ENCODE measurements around the gene SLC29A4.
"Not testable (repeated sequence)": the region's sequence is repeated elsewhere in the genome, so short reads cannot be mapped to it uniquely, and the experiment has no call there.

The SLC29A4 gene

DNA sequence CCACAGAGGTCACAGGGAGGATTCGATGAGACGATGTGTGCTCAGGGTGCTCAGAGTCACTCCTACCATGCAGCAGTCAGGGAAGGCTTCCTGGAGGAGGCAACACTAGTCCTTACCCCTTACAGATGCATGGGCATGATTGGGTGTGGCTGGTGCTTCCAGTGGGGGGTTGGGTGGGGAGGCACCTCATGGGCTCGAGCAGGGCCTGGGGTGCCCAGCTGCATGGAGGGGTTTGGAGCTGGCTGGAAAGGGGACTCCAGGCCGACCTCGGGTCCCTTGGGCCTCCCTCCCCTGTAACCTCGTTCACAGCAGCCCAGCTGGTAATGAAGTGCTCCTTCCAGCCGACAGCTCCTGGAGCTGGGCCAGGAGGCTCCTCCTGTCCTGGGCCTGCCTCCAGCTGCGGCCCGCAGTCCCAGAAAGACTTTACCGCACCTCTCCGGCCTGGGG, 7.7 kb upstream of the SLC29A4 start:
- not testable (repeated sequence) for DNase-seq

DNA sequence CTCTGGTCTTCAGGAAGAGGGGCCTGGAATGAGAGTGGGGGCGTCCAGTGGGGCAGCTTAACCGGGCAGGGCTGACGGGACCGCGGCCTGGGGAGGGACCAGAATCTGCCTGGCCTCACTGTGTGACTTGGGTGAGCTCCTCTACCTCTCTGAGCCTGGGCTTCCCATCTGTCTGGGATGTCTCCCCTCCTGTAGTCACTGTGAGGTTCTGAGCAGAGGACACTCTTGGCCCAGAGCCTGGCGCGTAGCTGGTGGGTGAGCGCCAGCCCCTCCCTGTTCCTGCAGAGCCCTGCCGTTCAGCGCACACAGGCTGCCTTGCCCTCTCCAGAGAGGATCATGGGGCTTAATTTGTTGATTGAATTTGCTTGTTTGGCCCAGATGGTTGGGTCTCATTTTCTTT, 7.2 kb upstream of the SLC29A4 start:
- not testable (repeated sequence) for DNase-seq

DNA sequence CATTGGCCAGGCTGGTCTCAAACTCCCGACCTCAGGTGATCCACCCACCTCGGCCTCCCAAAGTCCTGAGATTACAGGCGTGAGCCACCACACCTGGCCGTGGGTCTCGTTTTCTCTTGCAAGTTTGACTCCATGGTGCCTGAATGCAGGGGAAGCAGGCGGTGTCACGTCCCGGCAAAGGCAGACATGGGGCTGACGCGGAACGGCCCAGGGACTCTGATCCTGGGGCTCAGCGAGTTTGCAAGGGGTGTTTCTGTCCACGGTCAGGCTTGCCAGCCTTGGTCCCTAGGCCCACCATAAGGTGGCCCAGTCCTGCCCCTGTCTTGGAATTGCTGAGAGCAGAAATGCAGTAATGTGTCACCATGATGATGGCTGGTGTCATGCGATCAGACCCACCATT, 6.6 kb upstream of the SLC29A4 start:
- not testable (repeated sequence) for DNase-seq

DNA sequence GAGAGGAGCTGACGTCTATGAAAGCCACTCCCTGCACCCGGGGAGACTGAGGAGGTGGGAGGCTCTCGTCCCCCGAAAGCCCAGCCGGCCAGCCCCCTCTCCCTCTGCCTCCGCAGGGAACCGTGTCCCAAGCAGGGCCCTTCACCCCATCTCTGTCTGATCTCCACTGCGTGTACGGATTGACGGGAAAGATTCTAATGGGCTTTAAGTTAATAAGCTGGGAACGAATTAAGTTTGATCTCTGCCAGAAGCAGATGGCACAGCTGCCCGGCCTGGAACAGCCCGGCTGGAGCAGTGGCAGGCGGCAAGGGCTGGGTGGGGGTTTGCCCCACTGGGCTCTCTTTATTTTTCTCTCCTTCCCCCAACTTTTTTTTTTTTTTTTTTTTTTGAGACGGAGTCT, 6.1 kb upstream of the SLC29A4 start:
- no peak for DNase-seq

DNA sequence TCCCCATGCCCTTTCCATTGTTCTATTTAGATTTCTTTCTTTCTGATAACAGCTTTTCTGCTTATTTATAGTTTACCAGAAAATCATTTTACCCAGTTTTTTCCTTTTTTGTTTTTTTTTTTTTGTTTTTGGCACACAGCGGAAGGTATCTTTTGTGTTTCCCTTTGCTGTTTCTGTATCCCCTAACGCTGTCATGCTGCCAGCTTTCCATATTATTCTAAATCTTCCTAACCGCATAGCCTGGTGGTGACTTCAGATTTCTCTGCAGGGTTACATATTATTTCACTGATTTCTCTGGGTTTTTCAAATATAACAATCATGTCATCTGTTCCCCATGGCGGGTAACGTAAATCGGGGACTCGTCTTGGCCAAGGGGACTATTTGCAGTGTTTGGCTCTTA, 4.0 kb upstream of the SLC29A4 start:
- DNase-seq, result no peak

DNA sequence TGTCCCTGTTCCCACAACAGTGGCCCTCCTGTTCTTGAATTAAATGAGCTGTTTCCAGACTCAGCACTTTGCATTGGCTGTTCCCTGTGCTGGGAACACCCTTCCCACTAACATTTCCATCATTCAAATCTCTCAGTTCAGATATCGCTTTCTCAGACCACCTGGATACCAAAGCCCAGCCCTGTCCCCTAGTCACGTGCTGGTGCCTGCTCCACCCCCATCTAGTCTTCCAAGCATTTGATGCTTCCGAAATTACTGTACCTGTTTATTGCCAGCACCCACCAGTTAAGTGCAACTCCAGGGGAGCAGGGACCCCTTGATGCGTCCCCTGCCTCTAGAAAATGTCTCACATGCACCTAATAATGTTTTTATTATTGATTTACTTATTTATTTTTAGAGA, 3.0 kb upstream of the SLC29A4 start:
- DNase-seq, result no peak

DNA sequence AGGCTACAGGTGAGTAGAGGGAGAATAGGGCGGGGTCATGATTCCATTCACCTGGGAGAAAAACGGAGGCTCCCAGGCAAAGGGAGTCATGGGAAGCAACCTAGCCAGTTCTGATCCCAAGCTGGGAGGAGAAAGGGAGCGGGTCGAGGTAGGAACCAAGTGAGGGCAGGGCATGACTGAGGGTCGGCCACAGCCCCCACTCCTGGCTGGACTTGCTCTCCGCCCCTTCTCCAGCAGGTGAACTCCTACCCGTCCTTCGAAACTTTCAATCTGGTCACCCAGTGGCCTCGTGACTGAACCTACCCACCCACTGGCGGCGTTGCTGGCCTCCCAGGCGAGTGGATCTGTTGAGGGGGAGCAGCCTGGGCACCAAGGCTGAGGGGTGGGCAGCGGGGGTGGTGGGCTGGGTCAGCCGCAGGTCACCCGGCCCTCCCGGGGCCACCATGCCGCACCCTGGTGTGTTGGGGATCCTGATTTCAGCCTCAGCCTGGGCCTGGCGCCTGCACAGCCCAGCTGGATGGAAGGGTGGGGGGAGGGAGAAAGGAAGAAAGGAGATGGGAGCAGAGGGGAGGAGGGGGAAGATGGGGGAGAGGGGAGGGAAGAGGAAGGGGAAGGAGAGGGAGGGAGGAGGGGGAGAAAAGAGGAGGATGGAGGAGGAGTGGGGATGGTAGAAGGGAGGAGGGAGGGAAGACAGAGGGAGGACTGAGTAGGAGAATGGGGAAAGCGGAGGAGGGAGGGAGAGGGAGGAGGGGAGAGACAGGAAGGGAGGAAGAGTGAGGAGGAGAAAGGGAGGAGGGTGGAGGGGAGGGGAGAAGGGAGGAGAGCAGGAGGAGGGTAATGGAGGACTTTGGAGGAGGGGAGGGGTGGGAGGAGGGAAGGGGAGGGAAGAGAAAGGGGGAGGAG, 894 bp upstream of the SLC29A4 start:
- DNase-seq, result not testable (repeated sequence)

DNA sequence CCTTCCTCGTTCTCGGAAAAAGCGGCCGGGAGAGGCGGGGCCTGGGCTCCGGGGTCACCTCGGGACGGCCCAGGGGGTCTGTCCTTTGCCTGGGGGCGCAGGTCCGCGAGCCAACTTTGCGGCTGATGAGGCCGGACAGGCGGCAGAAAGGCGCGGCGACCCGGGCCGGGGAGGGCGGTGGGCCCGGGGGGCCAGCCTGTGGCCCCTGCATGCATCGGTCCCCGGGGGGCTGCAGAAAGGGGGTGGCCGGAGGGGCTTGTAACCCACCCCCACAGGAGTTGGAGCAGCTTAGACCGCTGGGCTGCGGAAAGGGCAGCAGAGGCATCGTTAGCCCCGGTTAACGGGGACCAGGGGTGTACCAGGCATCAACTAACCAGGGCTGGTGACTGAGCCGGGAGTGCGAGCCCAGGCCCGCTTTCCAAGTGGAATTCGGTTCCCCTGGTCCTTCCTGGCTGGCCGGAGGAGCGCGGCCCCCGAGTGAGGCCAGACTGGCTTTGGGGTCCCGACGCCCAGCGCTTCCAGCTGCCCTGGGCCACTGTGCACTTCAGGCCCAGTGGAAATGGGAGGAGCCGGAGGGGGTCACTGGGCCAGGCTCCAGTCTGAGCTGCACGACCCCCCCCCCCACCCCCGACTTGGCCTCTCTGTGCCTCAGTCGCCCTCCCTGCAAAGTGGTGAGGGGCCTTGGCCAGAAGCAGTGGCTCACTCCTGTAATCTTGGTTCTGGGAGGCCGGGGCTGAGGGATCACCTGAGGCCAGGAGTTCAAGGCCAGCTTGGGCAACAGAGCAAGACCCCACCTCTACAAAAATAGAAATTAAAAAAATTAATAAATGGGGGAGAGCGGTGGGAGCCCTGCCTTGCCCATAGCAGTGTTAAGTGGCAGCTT, 919 bp downstream of the SLC29A4 start:
- no peak for DNase-seq

DNA sequence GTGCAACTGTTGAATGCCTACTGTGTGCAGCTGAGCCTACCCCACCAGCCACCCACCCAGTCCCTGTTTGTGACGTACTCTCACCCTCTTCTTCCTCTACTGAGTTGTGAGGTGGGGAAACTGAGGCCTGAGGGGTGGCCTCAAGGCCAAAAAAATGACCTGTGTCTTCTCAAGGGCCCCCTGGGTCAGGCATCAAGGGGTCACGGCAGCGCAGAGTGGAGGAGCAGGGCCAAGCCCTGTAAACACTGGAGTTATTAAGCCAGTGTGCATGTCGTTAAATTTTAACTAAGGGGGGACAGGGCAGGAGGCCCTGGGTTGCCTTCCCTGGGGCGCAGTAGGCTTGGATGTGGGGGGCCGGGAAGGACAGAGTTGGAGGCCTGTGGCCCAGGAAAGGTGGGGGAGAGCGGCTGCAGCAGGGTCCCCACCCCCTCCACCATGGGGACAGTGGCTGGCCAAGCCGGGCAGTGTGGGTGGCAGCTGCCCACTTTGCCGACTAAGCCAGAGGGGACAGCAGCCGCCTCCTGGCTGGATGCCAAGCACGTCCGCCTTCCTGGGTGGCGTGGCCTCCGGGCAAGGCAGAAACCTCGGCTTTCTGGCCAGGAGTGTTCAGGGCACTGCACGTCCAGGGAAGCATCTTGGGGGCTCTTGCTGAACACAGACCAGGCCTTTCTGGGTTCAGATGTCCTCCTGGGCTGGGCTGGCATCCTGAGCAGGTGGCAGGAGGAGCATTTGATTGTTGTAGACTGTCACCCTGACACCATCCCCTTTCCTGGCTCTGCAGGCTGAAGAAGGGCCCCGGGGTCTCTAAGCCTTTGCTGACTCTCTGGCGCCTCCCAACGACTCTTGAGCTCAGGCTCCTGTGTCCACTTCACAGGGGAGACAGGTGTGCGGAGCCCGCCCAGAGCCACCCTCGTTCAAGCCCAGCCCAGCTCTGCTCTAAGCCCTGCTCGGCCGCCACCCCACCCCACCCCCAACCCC, 1.9 kb downstream of the SLC29A4 start:
- peak; percentile 44 for DNase-seq

DNA sequence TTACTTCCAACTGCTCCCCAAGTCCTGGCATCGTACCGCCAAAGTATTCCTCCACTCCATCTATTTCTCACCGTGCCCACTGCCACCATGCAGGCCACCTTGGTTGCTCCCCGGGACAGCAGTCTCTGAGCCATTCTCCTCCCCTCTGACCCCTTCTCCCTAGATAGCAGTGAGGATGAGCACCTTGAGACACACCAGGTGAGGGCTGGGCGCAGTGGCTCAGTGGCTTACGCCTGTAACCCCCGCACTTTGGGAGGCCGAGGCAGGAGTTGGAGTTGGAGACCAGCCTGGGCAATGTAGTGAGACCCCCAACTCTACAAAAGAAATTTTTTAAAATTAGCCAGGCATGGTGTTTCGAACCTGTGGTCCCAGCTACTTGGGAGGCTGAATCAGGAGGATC, 4.2 kb downstream of the SLC29A4 start:
- DNase-seq, result no peak

DNA sequence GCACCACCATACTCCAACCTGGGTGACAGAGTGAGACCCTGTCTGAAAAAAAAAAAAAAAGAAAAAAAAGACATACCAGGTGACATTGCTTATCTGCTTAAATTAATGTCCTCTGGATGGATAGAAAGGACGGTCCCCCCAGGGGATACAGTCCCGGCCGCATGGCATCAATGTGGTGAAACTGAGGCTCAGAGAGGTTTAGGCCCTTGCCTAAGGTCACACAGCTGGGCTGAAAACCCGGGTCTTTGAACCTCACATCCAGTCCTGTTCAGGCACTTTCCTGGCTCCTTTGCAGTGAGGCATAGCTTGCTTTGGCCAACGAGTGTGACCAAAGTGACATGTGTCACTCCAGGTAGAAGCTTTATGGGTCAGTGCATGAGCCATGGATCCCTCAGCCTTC, 4.6 kb downstream of the SLC29A4 start:
- not testable (repeated sequence) for DNase-seq

DNA sequence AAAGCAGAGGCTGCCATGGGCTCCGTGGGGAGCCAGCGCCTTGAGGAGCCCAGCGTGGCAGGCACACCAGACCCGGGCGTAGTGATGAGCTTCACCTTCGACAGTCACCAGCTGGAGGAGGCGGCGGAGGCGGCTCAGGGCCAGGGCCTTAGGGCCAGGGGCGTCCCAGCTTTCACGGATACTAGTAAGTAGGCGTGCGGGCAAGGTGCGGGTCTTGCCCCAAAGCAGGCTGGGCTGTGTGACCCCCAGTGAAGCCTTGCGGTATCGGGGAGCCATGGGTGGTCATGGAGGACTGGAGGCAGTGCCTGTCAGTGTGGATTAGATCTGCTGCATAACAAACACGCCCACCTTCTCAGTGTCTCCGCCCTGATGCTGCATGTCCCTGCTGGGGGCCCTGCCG, 5.1 kb downstream of the SLC29A4 start:
- no peak for DNase-seq

DNA sequence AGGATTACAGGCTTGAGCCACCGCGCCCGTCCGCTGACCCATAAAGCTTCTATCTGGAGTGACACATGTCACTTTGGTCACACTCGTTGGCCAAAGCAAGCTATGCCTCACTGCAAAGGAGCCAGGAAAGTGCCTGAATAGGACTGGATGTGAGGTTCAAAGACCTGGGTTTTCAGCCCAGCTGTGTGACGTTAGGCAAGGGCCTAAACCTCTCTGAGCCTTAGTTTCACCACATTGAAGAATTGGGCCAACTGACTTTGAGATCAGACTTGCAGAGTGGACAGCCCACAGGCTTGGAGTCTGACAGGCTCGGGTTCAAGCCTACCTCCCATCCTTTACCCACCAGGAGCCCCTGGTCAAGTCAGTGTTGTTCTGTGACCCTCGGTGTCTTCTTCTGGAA, 5.8 kb downstream of the SLC29A4 start:
- not testable (repeated sequence) for DNase-seq

DNA sequence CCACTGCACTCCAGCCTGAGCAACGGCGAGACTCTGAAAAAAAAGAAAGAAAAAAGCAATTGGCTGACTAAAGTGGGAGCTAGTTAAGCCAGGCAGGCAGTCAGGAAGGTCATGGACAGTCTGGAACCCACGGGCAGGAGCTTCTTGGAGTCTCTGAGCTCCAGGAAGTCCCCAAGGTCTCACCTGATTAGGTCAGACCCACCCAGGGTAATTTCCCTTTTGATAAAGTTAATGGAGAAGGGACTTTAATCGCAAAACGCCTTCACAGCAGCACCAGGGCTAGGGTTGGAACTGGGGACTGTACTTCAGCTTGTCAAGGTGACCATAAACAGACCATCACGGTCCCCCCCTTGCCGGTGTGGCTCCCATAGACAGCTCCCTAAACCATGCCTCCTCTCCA, 6.6 kb downstream of the SLC29A4 start:
- no peak for DNase-seq

DNA sequence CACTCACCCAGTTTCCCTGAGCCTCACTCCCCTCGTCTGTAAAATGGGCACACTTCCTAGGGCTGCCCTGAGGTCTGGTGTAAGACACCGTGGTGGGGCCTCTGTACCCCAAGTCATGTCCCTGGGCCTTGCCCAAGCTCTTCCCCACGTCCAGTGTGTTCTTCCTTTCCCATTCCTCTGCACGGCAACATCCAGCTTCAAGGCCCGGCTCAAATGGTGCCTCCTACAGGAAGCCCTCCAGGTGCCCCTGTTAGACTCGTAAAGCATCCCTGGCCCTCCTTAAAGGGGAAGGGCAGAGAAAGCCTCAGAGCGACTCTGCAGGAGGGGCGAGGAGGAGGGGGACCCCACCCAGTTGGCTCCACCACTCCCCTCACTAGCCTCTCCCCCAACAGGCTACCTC, 8.6 kb downstream of the SLC29A4 start:
- DNase-seq, result no peak

DNA sequence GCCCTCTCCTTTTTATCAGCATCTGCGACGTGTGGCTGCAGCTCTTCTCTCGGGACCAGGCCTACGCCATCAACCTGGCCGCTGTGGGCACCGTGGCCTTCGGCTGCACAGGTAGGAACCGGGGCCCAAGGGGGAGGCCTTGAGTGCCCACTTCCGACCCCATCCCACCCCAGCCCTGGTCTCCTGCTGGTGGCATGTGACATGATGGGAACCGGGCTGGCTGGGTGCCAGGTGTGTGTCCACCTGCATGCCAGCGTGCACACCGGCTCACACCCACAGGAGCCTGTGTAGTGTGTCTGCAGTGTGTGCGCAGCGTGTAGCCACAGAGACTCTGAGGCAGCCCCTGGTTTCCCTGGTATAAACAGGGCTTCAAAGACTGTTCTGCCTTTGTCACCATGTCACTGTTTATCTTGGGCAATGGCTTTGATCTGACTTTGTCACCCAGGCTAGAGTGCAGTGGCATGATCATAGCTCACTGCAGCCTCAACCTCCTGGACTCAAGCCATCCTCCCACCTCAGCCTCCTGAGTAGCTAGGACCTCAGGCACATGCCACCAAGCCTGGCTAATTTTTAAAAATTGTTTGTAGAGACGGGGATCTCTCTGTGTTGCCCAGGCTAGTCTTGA, 9.1 kb downstream of the SLC29A4 start:
- not testable (repeated sequence) for DNase-seq

DNA sequence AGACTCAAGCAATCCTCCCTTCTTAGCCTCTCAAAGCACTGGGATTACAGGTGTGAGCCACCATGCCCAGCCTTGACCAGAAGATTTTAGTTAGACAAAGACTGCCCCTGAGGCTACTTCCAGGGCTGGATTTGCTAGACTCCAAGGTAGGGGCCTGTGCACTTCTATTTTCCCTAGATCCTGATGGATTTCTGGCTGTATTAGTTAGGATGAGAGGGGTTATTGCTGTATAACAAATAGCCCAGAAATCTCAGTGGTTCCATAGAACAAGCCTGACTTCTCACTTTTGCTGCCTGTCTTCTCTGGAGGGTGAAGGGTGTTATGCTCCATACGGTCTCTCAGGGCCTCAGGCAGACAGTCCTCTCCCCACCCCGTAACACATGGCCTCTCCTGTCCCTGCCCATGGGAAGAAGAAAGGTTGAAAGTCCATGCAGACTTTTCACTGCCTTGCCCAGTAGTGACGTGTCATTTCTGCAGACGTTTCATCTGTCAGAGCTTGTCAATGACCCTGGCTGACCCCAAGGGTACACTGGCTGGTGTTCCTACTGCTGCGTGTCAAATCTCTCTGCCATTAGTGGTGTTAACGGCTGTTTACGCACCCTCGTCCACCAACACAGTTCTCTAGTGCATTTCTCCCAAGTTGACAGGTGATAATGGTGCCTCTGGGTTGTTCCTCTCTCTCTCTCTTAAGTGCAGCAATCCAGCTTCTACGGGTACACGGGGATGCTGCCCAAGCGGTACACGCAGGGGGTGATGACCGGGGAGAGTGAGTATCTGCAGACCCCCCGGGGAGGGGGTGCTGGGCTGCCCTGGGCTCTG, 11.6 kb downstream of the SLC29A4 start:
- no peak for DNase-seq

DNA sequence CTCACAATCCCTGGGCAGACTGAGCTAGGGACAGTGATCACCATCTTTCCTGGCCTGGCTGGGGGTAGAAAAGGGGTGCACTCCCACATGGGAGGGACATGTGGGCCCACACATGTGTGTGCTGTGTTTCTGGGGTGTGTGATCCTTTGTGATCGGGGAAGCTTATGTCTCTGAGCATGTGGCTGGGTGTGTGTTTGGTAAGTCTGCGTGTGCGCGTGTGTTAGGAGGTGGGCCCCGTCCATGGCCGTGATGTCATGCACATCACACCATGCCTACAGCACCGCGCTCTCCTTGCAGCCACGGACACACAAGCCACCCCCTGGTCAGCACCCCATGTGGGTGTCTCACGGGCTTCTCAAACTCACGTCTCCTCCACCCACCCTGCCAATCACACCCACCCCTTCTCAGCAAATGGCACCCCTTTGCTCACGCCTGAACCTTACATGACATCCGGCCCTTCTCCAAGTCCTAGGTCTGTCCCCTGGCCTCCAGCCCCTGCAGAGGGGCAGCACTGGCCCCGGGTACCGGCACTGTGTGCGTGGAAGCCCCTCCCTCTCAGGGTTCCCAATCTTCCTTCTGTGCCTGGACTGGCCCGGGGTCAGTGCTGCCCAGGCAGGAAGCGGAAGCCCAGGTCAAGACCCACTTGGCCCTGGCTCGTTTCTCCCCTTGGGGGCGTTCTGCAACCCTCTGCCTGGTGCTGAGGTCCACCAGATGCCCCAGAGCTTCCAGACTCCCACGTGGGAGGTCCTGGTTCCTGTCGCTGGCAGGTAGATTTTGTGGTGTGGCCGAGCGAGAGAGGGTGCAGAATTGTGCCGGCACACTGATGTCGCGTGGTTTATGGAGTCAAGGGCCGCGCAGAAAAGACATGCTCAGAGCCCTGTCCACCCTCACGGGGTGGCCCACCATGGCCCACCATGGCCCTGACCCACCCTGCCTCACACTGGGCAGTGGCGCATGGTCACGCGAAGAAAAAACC, 12.6 kb downstream of the SLC29A4 start:
- no peak for DNase-seq

DNA sequence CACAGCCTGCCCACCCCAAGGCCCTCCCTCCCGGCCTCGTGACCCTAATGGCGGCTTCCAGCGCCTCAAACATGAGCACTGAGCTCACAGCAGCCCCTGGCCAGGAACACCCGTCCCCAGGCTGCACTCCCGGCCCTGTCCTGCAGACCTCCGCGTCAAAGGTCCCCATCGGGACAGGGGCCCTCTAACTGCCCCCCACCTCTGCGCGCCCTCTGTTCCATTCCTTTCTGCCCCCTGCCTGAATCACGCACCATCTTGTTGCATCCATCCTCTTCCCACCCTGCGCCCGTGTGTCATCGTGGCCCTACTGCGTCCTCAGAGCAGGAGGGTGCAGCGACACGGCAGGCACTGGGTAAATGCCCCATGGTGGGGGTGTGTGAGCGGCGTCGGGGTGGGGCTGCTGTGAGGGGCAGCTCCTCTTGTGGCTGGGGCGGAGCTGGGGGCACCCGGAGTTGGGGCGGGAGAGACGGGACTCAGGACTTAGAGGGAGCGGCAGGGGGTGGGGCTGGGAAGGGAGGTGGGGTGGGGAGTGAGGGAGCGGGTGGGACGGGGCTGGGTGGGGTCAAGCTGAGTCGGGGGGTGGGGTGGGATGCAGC, 13.4 kb downstream of the SLC29A4 start:
- no peak for DNase-seq

All from COR-L47 (cell line).